Calu3 (cell line): ENCODE results near the gene SLC66A1. TPM values are rescaled to one million over a fixed set of nuclear protein-coding genes. Genes with fewer than 3 reads are reported as not detected.

ENCODE experiments used
- BruUV-seq: library from RNA; stranded (reverse); fragments of 400-500 nt; replicated peaks from 2 replicates; lab custom pipeline; 2021; lab: Mats Ljungman, UMichigan
- CTCF ChIA-PET: fragments of 300-600 bp; sonication (Branson Sonifier 250); formaldehyde crosslinking; loops from one replicate; lab custom pipeline; 2022; ENCODE audit warnings: antibody characterized with exemption; lab: Charles Lee
- DNase-seq: peaks from one replicate; pipeline ENCODE4 v3.0.0; 2022
- H3K27ac Mint-ChIP-seq: one replicate; pipeline ENCODE4 v1.8.0; 2022; ENCODE audit warnings: mixed read lengths; ENCODE audit not compliant: unreplicated experiment
- H3K27me3 Mint-ChIP-seq: one replicate; pipeline ENCODE4 v1.8.0; 2022; ENCODE audit warnings: mixed read lengths; ENCODE audit not compliant: unreplicated experiment
- H3K36me3 Mint-ChIP-seq: one replicate; pipeline ENCODE4 v1.8.0; 2022; ENCODE audit warnings: mild to moderate bottlenecking, moderate library complexity, mixed read lengths; ENCODE audit not compliant: insufficient read depth, unreplicated experiment
- H3K4me1 Mint-ChIP-seq: one replicate; pipeline ENCODE4 v1.8.0; 2022; ENCODE audit warnings: mild to moderate bottlenecking, low read depth, mixed read lengths; ENCODE audit not compliant: unreplicated experiment
- H3K4me3 Mint-ChIP-seq: one replicate; pipeline ENCODE4 v1.8.0; 2022; ENCODE audit warnings: mild to moderate bottlenecking, low read depth, moderate library complexity, mixed read lengths; ENCODE audit not compliant: unreplicated experiment
- H3K9me3 Mint-ChIP-seq: one replicate; pipeline ENCODE4 v1.8.0; 2022; ENCODE audit warnings: low read depth, mixed read lengths; ENCODE audit not compliant: unreplicated experiment
- CTCF ChIP-seq: fragments of 200-600 bp; IDR thresholded peaks from one replicate; pipeline ENCODE4 v1.8.0; 2022; ENCODE audit warnings: antibody characterized with exemption; ENCODE audit not compliant: unreplicated experiment
- intact Hi-C: fragments of 100-400 bp; cut with micrococcal nuclease; formaldehyde crosslinking; loops from one replicate; pipeline ENCODE4 v1.10.0; 2022; ENCODE audit not compliant: unreplicated experiment
- total RNA-seq: library from RNA; stranded (reverse); gene quantifications from 2 replicates; pipeline ENCODE4 v1.2.3, GENCODE V29; 2022

Gene SLC66A1
- total RNA-seq, 1 experiment from 2014 or later = 10.0 TPM

GRCh38 chr1:19333587-19334354, 21.6 kb downstream of the SLC66A1 start:
- intact Hi-C loops = loop anchor here (2.0 kb wide), 1 partner anchor 25 kb away; no protein-coding TSS in a partner anchor
- TF ChIP-seq CTCF = no peak
- no peaks in the 10 kb centered on the region for H3K27me3 Mint-ChIP-seq
- BruUV-seq = no TSS peak
- no peaks in the 10 kb centered on the region for H3K9me3 Mint-ChIP-seq
- peaks cover 9% of the 10 kb centered on the region for H3K4me1 Mint-ChIP-seq
- H3K27ac Mint-ChIP-seq = no peak overlapping the region
- no peak for DNase-seq
- CTCF ChIA-PET = no interaction called here
- H3K4me3 Mint-ChIP-seq = no peak overlapping the region
- peaks cover 33% of the 10 kb centered on the region for H3K36me3 Mint-ChIP-seq

GRCh38 chr1:19336543-19336942, 24.4 kb downstream of the SLC66A1 start:
- Mint-ChIP-seq H3K36me3 (peaks cover 33% of the 10 kb centered on the region), H3K9me3 (no peaks in the 10 kb centered on the region), H3K27me3 (no peaks in the 10 kb centered on the region), H3K4me3 (no peak overlapping the region), H3K4me1 (peaks cover 9% of the 10 kb centered on the region), H3K27ac (no peak overlapping the region)
- BruUV-seq = no TSS peak
- CTCF ChIA-PET = no interaction called here
- no peak for DNase-seq
- intact Hi-C loops = no loop called here
- TF ChIP-seq CTCF = no peak

GRCh38 chr1:19337289-19337688, 25.2 kb downstream of the SLC66A1 start:
- Mint-ChIP-seq H3K36me3 (peaks cover 40% of the 10 kb centered on the region), H3K4me3 (no peak overlapping the region), H3K27me3 (no peaks in the 10 kb centered on the region), H3K4me1 (peaks cover 9% of the 10 kb centered on the region), H3K27ac (no peak overlapping the region), H3K9me3 (no peaks in the 10 kb centered on the region)
- intact Hi-C loops = no loop called here
- no peak for TF ChIP-seq CTCF
- DNase-seq = peak; percentile 32
- BruUV-seq = no TSS peak
- CTCF ChIA-PET = no interaction called here

- no TSS peak for BruUV-seq
- no peak for TF ChIP-seq CTCF
- Mint-ChIP-seq H3K4me3 (no peak overlapping the region), H3K9me3 (no peaks in the 10 kb centered on the region), H3K36me3 (peaks cover 50% of the 10 kb centered on the region), H3K27me3 (no peaks in the 10 kb centered on the region), H3K27ac (no peak overlapping the region), H3K4me1 (peaks cover 9% of the 10 kb centered on the region)
- CTCF ChIA-PET = no interaction called here
- intact Hi-C loops = no loop called here
- DNase-seq = no peak
Measured at GRCh38 chr1:19338323-19338762, 26.2 kb downstream of the SLC66A1 start.
